ENCODE measurements around the gene DGUOK.

DGUOK gene

GRCh38 chr2:73894877-73895276, 31.8 kb upstream of the DGUOK start:
- no peak overlapping the region for H3K9ac ChIP-seq (ENCODE audit: insufficient read length, low read depth)
- TF ChIP-seq YY1 (IDR thresholded peaks at IDR 0.05; ENCODE audit: insufficient read depth, insufficient read length) = no peak
- no peak for TF ChIP-seq ZNF274 (IDR thresholded peaks at IDR 0.05; ENCODE audit: low read depth, low read length)
- no peak for TF ChIP-seq SUZ12 (IDR thresholded peaks at IDR 0.05; ENCODE audit: extremely low read depth, insufficient read depth, insufficient read length)
- no peaks in the 10 kb centered on the region for H3K27me3 ChIP-seq (ENCODE audit: insufficient read depth, insufficient read length)
- no peak overlapping the region for H3K4me3 ChIP-seq (ENCODE audit: insufficient read length, low read depth)
- no peak for DNase-seq (ENCODE audit: low read depth, low spot score)
- H3K36me3 ChIP-seq (ENCODE audit: insufficient read depth, insufficient read length, low read length) = no peaks in the 10 kb centered on the region
- H3K4me1 ChIP-seq (ENCODE audit: insufficient read depth, insufficient read length) = no peaks in the 10 kb centered on the region
- H3K9me3 ChIP-seq (ENCODE audit: insufficient read depth, low read length) = no peaks in the 10 kb centered on the region

- Histone ChIP-seq H3K4me3 (ENCODE audit: insufficient read length, low read depth) (no peak overlapping the region), H3K27me3 (ENCODE audit: insufficient read depth, insufficient read length) (no peaks in the 10 kb centered on the region), H3K36me3 (ENCODE audit: insufficient read depth, insufficient read length, low read length) (no peaks in the 10 kb centered on the region), H3K4me1 (ENCODE audit: insufficient read depth, insufficient read length) (no peaks in the 10 kb centered on the region), H3K9ac (ENCODE audit: insufficient read length, low read depth) (no peak overlapping the region), H3K9me3 (ENCODE audit: insufficient read depth, low read length) (no peaks in the 10 kb centered on the region)
- TF ChIP-seq YY1 (IDR thresholded peaks at IDR 0.05; ENCODE audit: insufficient read depth, insufficient read length) (no peak), SUZ12 (IDR thresholded peaks at IDR 0.05; ENCODE audit: extremely low read depth, insufficient read depth, insufficient read length) (no peak), ZNF274 (IDR thresholded peaks at IDR 0.05; ENCODE audit: low read depth, low read length) (no peak)
- no peak for DNase-seq (ENCODE audit: low read depth, low spot score)
Measured at GRCh38 chr2:73895473-73895872, 31.2 kb upstream of the DGUOK start.

GRCh38 chr2:73896362-73897239, 30.1 kb upstream of the DGUOK start:
- H3K9me3 ChIP-seq (ENCODE audit: insufficient read depth, low read length) = no peaks in the 10 kb centered on the region
- no peak overlapping the region for H3K9ac ChIP-seq (ENCODE audit: insufficient read length, low read depth)
- H3K27me3 ChIP-seq (ENCODE audit: insufficient read depth, insufficient read length) = no peaks in the 10 kb centered on the region
- no peak for TF ChIP-seq SUZ12 (IDR thresholded peaks at IDR 0.05; ENCODE audit: extremely low read depth, insufficient read depth, insufficient read length)
- TF ChIP-seq ZNF274 (IDR thresholded peaks at IDR 0.05; ENCODE audit: low read depth, low read length) = no peak
- TF ChIP-seq YY1 (IDR thresholded peaks at IDR 0.05; ENCODE audit: insufficient read depth, insufficient read length) = no peak
- no peaks in the 10 kb centered on the region for H3K36me3 ChIP-seq (ENCODE audit: insufficient read depth, insufficient read length, low read length)
- H3K4me3 ChIP-seq (ENCODE audit: insufficient read length, low read depth) = no peak overlapping the region
- no peak for DNase-seq (ENCODE audit: low read depth, low spot score)
- H3K4me1 ChIP-seq (ENCODE audit: insufficient read depth, insufficient read length) = no peaks in the 10 kb centered on the region

GRCh38 chr2:73897240-73897583, 29.5 kb upstream of the DGUOK start:
- H3K9me3 ChIP-seq (ENCODE audit: insufficient read depth, low read length) = no peaks in the 10 kb centered on the region
- no peaks in the 10 kb centered on the region for H3K4me1 ChIP-seq (ENCODE audit: insufficient read depth, insufficient read length)
- H3K36me3 ChIP-seq (ENCODE audit: insufficient read depth, insufficient read length, low read length) = no peaks in the 10 kb centered on the region
- no peak overlapping the region for H3K9ac ChIP-seq (ENCODE audit: insufficient read length, low read depth)
- no peak for DNase-seq (ENCODE audit: low read depth, low spot score)
- H3K27me3 ChIP-seq (ENCODE audit: insufficient read depth, insufficient read length) = no peaks in the 10 kb centered on the region
- TF ChIP-seq ZNF274 (IDR thresholded peaks at IDR 0.05; ENCODE audit: low read depth, low read length) = no peak
- TF ChIP-seq SUZ12 (IDR thresholded peaks at IDR 0.05; ENCODE audit: extremely low read depth, insufficient read depth, insufficient read length) = no peak
- no peak for TF ChIP-seq YY1 (IDR thresholded peaks at IDR 0.05; ENCODE audit: insufficient read depth, insufficient read length)
- no peak overlapping the region for H3K4me3 ChIP-seq (ENCODE audit: insufficient read length, low read depth)

- Histone ChIP-seq H3K4me3 (ENCODE audit: insufficient read length, low read depth) (no peak overlapping the region), H3K4me1 (ENCODE audit: insufficient read depth, insufficient read length) (no peaks in the 10 kb centered on the region), H3K36me3 (ENCODE audit: insufficient read depth, insufficient read length, low read length) (no peaks in the 10 kb centered on the region), H3K9me3 (ENCODE audit: insufficient read depth, low read length) (no peaks in the 10 kb centered on the region), H3K9ac (ENCODE audit: insufficient read length, low read depth) (no peak overlapping the region), H3K27me3 (ENCODE audit: insufficient read depth, insufficient read length) (no peaks in the 10 kb centered on the region)
- no peak for DNase-seq (ENCODE audit: low read depth, low spot score)
- TF ChIP-seq YY1 (IDR thresholded peaks at IDR 0.05; ENCODE audit: insufficient read depth, insufficient read length) (no peak), SUZ12 (IDR thresholded peaks at IDR 0.05; ENCODE audit: extremely low read depth, insufficient read depth, insufficient read length) (no peak), ZNF274 (IDR thresholded peaks at IDR 0.05; ENCODE audit: low read depth, low read length) (no peak)
Measured at GRCh38 chr2:73897934-73898333, 28.7 kb upstream of the DGUOK start.

- H3K4me1 ChIP-seq (ENCODE audit: insufficient read depth, insufficient read length) = no peaks in the 10 kb centered on the region
- DNase-seq (ENCODE audit: low read depth, low spot score) = no peak
- H3K36me3 ChIP-seq (ENCODE audit: insufficient read depth, insufficient read length, low read length) = no peaks in the 10 kb centered on the region
- no peaks in the 10 kb centered on the region for H3K9me3 ChIP-seq (ENCODE audit: insufficient read depth, low read length)
- no peak overlapping the region for H3K4me3 ChIP-seq (ENCODE audit: insufficient read length, low read depth)
- TF ChIP-seq ZNF274 (IDR thresholded peaks at IDR 0.05; ENCODE audit: low read depth, low read length) (no peak), SUZ12 (IDR thresholded peaks at IDR 0.05; ENCODE audit: extremely low read depth, insufficient read depth, insufficient read length) (no peak), YY1 (IDR thresholded peaks at IDR 0.05; ENCODE audit: insufficient read depth, insufficient read length) (no peak)
- no peak overlapping the region for H3K9ac ChIP-seq (ENCODE audit: insufficient read length, low read depth)
- H3K27me3 ChIP-seq (ENCODE audit: insufficient read depth, insufficient read length) = no peaks in the 10 kb centered on the region
Measured at GRCh38 chr2:73899801-73900336, 26.8 kb upstream of the DGUOK start.

- no peaks in the 10 kb centered on the region for H3K9me3 ChIP-seq (ENCODE audit: insufficient read depth, low read length)
- H3K9ac ChIP-seq (ENCODE audit: insufficient read length, low read depth) = no peak overlapping the region
- no peak for TF ChIP-seq SUZ12 (IDR thresholded peaks at IDR 0.05; ENCODE audit: extremely low read depth, insufficient read depth, insufficient read length)
- H3K4me3 ChIP-seq (ENCODE audit: insufficient read length, low read depth) = no peak overlapping the region
- no peaks in the 10 kb centered on the region for H3K4me1 ChIP-seq (ENCODE audit: insufficient read depth, insufficient read length)
- no peaks in the 10 kb centered on the region for H3K36me3 ChIP-seq (ENCODE audit: insufficient read depth, insufficient read length, low read length)
- no peak for DNase-seq (ENCODE audit: low read depth, low spot score)
- no peaks in the 10 kb centered on the region for H3K27me3 ChIP-seq (ENCODE audit: insufficient read depth, insufficient read length)
Measured at GRCh38 chr2:73901143-73901542, 25.5 kb upstream of the DGUOK start.

Data from NT2/D1 (cell line).